Nephron progenitor cell (in vitro differentiated cells): ENCODE results near the gene PPP4R4.

Experiments used
- DNase-seq: peaks from one replicate; pipeline ENCODE4 v3.0.0; 2021
- H3K27ac Mint-ChIP-seq: 2 replicates; pipeline ENCODE4 v1.8.0; 2021; ENCODE audit warnings: mild to moderate bottlenecking, moderate library complexity, mixed read lengths
- H3K27me3 Mint-ChIP-seq: 2 replicates; pipeline ENCODE4 v1.8.0; 2021; ENCODE audit warnings: mild to moderate bottlenecking, low read depth, mixed read lengths; ENCODE audit not compliant: poor library complexity
- H3K36me3 Mint-ChIP-seq: 2 replicates; pipeline ENCODE4 v1.8.0; 2021; ENCODE audit warnings: low read depth, mixed read lengths
- H3K4me1 Mint-ChIP-seq: 2 replicates; pipeline ENCODE4 v1.8.0; 2021; ENCODE audit warnings: mixed read lengths
- H3K4me3 Mint-ChIP-seq: 2 replicates; pipeline ENCODE4 v1.8.0; 2021; ENCODE audit warnings: mild to moderate bottlenecking, moderate library complexity, mixed read lengths
- H3K9me3 Mint-ChIP-seq: 2 replicates; pipeline ENCODE4 v1.8.0; 2021; ENCODE audit warnings: mild to moderate bottlenecking, moderate library complexity, mixed read lengths
- CTCF ChIP-seq: fragments of 200-600 bp; sonication (generic); IDR thresholded peaks from 2 replicates; pipeline ENCODE4 v1.5.0; 2021; ENCODE audit warnings: antibody characterized with exemption

PPP4R4 gene

GRCh38 chr14:94142836-94143235 is 31.3 kb upstream of the PPP4R4 start:
- no peak overlapping the region for H3K4me3 Mint-ChIP-seq
- H3K9me3 Mint-ChIP-seq, result no peaks in the 10 kb centered on the region
- peaks cover 10% of the 10 kb centered on the region for H3K27me3 Mint-ChIP-seq
- TF ChIP-seq CTCF, result no peak
- peaks cover 11% of the 10 kb centered on the region for H3K4me1 Mint-ChIP-seq
- no peak overlapping the region for H3K27ac Mint-ChIP-seq
- H3K36me3 Mint-ChIP-seq, result no peaks in the 10 kb centered on the region
- DNase-seq, result no peak

GRCh38 chr14:94143239-94143638 is 30.9 kb upstream of the PPP4R4 start:
- TF ChIP-seq CTCF, result peak; percentile 51
- H3K36me3 Mint-ChIP-seq, result no peaks in the 10 kb centered on the region
- H3K27me3 Mint-ChIP-seq, result peaks cover 9% of the 10 kb centered on the region
- no peak overlapping the region for H3K27ac Mint-ChIP-seq
- peak; percentile 20 for DNase-seq
- no peaks in the 10 kb centered on the region for H3K9me3 Mint-ChIP-seq
- no peak overlapping the region for H3K4me3 Mint-ChIP-seq
- H3K4me1 Mint-ChIP-seq, result peaks cover 11% of the 10 kb centered on the region

GRCh38 chr14:94143711-94144110 is 30.4 kb upstream of the PPP4R4 start:
- no peak for TF ChIP-seq CTCF
- no peak overlapping the region for H3K27ac Mint-ChIP-seq
- no peaks in the 10 kb centered on the region for H3K9me3 Mint-ChIP-seq
- DNase-seq, result no peak
- peaks cover 10% of the 10 kb centered on the region for H3K4me1 Mint-ChIP-seq
- peaks cover 10% of the 10 kb centered on the region for H3K27me3 Mint-ChIP-seq
- no peaks in the 10 kb centered on the region for H3K36me3 Mint-ChIP-seq
- no peak overlapping the region for H3K4me3 Mint-ChIP-seq

- Mint-ChIP-seq H3K27me3 (peaks cover 20% of the 10 kb centered on the region), H3K4me1 (peaks cover 7% of the 10 kb centered on the region), H3K9me3 (no peaks in the 10 kb centered on the region), H3K4me3 (no peak overlapping the region), H3K36me3 (no peaks in the 10 kb centered on the region), H3K27ac (no peak overlapping the region)
- no peak for TF ChIP-seq CTCF
- DNase-seq, result no peak
Measured at GRCh38 chr14:94144765-94145164, 29.4 kb upstream of the PPP4R4 start.

GRCh38 chr14:94145902-94146527 is 28.1 kb upstream of the PPP4R4 start:
- TF ChIP-seq CTCF, result no peak
- Mint-ChIP-seq H3K36me3 (no peaks in the 10 kb centered on the region), H3K4me1 (peaks cover 7% of the 10 kb centered on the region), H3K4me3 (no peak overlapping the region), H3K27me3 (peaks cover 26% of the 10 kb centered on the region), H3K9me3 (no peaks in the 10 kb centered on the region), H3K27ac (no peak overlapping the region)
- DNase-seq, result no peak

GRCh38 chr14:94152676-94153075 is 21.4 kb upstream of the PPP4R4 start:
- no peak overlapping the region for H3K4me3 Mint-ChIP-seq
- no peak overlapping the region for H3K27ac Mint-ChIP-seq
- H3K27me3 Mint-ChIP-seq, result peaks cover 49% of the 10 kb centered on the region
- no peaks in the 10 kb centered on the region for H3K4me1 Mint-ChIP-seq
- DNase-seq, result no peak
- no peak for TF ChIP-seq CTCF
- peaks cover 7% of the 10 kb centered on the region for H3K9me3 Mint-ChIP-seq
- H3K36me3 Mint-ChIP-seq, result no peaks in the 10 kb centered on the region
